GM03348 (cell line): ENCODE data around the gene ANKRD9.
"Not testable (repeated sequence)": the region's sequence is repeated elsewhere in the genome, so short reads cannot be mapped to it uniquely, and the experiment has no call there.

Experiments
- DNase-seq: peaks from one replicate; pipeline ENCODE4 v3.0.0; 2012; ENCODE audit warnings: low spot score

The ANKRD9 gene

DNA sequence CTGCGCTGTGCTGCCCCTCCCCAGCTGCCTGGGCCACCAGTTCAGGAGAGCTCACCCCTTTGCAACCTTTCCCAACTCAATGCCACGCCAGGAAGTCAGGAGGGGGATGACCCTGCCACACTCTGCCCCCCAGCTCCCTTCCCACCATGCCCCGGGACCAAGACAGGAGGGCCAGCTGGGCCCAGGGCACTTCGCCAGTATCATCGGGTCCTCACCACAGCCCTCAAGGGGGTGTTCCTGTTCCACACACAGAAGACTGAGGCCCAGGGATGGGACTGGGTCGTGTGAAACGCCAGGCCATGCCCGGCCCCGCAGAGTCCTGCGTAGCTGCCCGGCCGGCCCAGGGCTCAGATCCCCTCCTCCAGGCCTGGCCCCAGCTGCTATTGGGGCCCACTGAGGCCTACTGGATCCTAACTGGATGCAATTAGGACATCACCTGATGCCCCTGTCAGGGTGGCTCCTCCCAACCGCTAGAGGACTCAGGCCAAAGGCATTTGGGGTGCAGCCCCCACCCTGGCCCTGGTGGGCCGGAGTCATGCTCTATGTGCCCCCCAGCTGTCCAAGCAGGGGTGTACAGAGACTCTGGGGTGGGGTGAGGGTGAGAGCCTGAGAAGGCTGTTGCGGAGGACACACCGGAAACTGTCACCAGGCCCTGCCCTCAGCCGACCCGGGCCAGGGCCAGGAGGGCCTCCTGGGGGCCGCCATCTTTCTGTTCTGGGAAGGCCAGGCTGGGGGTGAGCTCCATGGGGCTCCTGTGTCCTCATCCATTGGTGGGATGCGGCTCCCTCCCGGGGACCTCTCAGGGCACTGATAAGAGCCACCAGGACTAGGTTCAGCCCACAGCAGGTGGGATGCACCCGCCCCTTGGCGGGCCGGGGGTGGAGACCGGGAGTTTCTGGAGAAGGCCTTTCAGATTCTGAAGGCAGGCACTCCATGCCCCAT is 29.3 kb upstream of the ANKRD9 start:
- DNase-seq = no peak

GRCh38 chr14:102537981-102538601 is 28.5 kb upstream of the ANKRD9 start:
- DNase-seq = no peak

- no peak for DNase-seq
Observed at GRCh38 chr14:102532204-102532658, 22.7 kb upstream of the ANKRD9 start.

GRCh38 chr14:102530828-102531478 is 21.4 kb upstream of the ANKRD9 start:
- no peak for DNase-seq

DNA sequence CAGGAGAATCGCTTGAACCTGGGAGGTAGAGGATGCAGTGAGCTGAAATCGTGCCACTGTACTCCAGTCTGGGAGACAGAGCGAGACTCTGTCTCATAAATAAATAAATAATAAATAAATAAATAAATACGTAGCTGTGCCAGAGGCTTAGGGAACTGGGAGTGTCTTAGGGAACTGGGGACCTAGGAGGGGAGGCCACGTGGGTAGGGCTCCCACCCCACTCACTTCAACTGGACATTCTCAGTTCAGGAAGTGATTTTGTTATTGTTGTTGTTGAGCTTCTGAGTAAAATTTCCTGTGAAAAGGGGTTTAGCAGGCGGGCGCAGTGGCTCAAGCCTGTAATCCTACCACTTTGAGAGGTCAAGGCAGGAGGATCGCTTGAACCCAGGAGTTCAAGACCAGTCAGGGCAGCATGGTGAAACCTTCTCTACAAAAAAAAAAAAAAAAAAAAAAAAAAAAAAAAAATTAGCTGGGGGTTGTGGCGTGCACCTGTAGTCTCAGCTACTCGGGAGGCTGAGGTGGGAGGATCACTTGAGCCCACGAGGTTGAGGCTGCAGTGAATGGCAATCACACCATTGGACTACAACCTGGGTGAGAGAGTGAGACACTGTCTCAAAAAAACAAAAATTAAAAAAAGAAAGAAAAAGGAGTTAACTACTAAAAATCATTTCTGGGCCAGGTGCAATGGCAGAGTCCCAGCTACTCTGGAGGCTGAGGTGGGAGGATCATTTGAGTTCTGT is 19.0 kb upstream of the ANKRD9 start:
- no peak for DNase-seq

DNA sequence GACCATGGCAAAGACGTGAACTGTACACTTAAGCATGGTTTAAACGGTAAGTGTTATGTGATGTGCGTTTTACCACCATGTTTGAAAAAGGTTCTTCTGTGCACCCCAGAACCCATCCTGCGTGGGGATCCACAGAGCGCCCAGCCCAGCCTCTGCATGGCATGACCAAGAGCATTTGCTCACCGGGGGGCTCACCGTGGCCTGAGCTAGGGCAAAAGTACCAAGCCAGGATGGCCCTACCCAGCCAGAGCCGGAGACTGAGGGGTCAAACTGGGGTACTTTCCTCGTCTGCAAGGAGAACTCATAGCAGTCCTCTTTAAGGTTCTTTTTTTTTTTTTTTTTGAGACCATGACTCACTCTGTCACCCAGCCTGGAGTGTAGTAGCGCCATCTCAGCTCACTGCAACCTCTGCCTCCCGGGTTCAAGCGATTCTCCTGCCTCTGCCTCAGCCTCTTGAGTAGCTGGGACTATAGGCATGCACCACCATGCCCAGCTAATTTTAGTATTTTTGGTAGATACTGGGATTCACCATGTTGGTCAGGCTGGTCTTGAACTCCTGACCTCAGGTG is 16.4 kb upstream of the ANKRD9 start:
- no peak for DNase-seq

GRCh38 chr14:102525219-102525928 is 15.8 kb upstream of the ANKRD9 start:
- DNase-seq = peak; percentile 52

DNA sequence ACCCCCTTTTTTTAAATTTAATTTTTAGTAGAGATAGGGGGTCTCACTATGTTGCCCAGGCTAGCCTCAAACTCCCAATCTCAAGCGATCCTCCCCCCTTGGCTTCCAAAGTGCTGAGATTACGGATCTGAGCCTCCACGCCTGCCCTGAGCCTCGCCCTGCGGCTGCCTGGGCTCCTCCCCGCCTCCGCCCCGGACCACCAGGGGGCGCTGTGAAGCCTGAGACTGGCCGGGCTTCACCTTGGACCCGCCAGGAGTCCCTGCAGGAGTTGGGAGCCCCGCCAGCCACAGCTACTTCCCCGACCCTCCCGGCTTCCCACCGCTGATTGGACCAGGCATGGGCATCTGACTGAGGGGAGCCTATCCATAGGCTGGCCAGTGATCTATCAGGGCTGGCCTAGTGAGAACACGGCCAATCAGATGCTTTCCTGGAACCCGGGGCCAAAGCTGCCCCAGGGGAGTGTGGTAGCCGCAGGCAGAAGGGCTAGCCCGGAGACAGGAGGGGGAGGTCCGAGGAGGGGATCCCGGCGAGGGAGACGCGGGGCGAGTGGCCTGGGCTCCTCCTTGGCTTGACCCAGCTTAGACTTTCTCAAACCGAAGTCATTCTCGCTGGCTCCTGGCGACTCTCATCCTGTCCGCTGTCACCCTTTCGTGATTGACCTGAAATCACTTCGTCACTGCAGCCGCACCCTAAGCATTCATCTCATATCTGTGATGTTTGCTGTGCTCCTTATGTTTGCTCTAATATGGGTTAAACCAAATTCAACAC is 15.1 kb upstream of the ANKRD9 start:
- peak; percentile 100 for DNase-seq

DNA sequence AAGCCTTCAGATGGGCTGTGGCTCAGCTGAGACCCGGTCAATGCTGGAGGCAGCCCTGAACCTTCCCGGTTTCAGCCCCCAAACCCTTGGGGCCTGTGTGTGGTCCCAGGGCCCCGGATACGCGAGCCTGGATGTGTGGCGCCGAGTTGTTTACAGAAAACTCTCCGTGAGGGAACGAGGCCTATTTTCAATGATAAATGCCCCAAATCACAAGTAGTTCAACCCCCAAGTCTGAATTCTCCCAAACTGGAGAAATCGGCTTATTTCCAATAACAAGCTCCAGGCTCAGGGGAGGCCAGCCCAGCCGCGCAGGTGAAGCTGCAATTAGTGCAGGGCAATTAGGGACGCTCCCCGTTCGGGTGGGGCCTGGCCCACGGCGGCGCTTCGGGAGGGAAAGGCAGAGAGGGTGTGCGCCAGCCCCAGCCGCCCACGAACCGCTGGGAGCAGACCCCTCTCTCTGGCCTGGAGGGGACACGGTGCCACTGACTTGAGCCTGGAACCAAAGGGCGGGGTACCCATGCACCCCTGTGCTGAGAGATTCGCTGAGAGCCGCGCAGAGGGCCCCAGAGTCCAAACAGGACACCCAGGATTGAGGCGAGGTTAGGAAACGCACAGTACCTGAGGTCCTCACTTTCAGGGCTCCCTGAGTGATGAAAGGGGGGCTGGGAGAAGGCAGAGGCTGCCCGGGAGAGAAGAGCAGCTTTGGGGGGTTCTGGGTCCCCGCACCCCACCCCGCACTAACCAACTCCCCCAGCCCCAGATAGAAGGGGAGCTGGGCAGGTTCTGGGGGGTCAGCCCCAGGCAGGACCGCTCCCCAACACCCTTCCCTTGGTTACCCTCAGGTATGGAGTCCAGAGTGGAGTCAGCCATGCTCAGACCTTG is 14.2 kb upstream of the ANKRD9 start:
- DNase-seq = no peak

DNA sequence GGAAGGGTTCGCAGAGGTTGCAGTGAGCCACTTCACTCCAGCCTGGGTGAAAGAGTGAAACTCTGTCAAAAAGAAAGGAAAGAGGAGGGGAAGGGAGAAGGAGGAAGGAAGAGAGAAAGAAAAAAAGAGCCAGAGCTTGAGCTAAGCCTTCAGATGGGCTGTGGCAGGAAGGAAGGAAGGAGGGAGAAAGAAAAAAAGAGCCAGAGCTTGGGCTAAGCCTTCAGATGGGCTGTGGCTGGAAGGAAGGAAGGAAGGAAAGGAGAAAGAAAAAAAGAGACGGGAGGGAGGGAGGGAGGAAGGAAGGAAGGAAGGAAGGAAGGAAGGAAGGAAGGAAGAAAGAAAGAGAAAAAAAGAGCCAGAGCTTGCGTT is 13.6 kb upstream of the ANKRD9 start:
- DNase-seq = no peak

GRCh38 chr14:102519709-102520108 is 10.1 kb upstream of the ANKRD9 start:
- not testable (repeated sequence) for DNase-seq

GRCh38 chr14:102518063-102518648 is 8.6 kb upstream of the ANKRD9 start:
- no peak for DNase-seq

DNA sequence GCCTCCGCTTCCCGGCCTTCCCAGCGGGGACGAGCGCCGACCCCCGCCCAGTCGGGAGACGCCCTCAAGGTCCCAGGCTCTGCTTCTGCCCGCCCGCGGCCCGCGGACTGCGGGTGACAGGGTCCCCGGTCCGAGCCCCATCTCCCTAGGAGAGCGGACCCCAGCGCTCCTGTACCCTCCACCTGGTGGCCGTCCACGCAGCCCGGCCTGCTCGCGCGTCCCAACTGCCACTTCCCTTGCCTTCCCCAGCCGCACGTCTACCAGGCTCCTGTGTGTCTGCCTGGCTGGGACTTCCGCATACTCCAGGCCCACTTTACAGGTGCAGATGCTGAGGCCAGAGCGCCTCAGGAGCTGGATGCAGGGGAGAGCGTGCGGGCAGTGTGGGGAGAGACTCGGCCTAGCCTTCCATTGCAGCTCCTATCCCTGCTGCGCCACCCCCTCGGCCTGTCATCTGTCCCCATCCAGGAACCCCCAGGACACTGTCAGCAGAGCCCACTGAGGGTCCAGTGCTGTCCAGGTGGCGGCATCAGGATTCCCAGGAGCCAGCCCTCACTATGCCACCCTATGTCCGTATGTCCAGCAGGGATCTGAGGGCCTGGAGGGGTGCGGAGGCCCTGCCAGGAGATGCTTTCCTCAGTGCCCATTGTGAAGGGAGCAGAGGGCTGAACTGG is 8.0 kb upstream of the ANKRD9 start:
- DNase-seq = no peak

GRCh38 chr14:102516531-102517391 is 7.2 kb upstream of the ANKRD9 start:
- peak; percentile 89 for DNase-seq

DNA sequence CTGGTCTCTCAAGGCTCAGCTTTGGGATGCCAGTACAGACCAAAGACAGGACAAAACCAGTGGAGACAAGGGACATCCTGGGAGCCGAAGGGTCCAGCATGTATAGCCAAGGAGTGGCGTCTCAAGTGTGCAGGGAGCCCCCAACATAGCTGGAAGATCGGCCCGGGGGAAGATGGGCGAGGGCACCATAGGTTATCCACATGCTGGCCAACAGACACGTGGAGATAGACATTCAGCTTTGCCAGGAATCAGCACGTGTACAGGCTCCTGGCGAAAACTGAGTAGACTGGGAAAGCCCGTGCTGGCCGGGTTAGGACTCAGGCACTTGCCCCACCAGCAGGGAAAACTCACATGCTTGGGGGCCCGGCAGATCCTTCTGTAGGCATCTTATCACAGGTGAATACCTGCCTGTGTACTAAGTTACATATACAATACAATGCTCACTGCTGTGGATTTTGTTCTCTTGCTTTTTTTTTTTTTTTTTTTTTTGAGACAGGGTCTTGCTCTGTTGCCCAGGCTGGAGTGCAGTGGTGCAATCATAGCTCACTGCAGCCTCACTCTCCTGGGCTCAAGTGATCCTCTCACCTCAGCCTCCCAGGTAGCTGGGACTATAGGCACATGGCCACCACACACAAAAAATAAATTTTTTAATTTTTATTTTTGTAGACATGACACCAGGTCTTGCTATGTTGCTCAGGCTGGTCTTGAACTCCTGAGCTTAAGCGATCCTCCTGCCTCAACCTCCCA is 5.6 kb upstream of the ANKRD9 start:
- DNase-seq = no peak

- DNase-seq = no peak
Observed at GRCh38 chr14:102513899-102514772, 4.6 kb upstream of the ANKRD9 start.
